GM12878 (cell line): ENCODE measurements around the gene NRXN3. TPM values are rescaled to one million over a fixed set of nuclear protein-coding genes. Genes with fewer than 3 reads are reported as not detected.

Source experiments
- ATAC-seq: fragments of 200-7000 bp; cut with Tn5 transposase; 3 replicates; pipeline ENCODE4 v1.9.1; 2020; ENCODE audit warnings: mild to moderate bottlenecking, moderate library complexity
- BruUV-seq: library from RNA; stranded (reverse); fragments of 400-500 nt; replicated peaks from 2 replicates; lab custom pipeline; 2021; lab: Mats Ljungman, UMichigan
- CTCF ChIA-PET: fragments of 300-600 bp; sonication (Branson Sonifier 250); formaldehyde crosslinking; extraction: SDS; loops from one replicate; lab custom pipeline; 2021; ENCODE audit warnings: inconsistent platforms; lab: Yijun Ruan, JAX
- POLR2A ChIA-PET: fragments of 350-600 bp; formaldehyde crosslinking; extraction: SDS; loops from one replicate; lab custom pipeline; 2021; ENCODE audit warnings: inconsistent platforms; lab: Charles Lee
- RAD21 ChIA-PET: fragments of 300-600 bp; sonication (Branson Sonifier 250); formaldehyde crosslinking; loops from one replicate; lab custom pipeline; 2023; ENCODE audit warnings: antibody characterized with exemption; ENCODE audit not compliant: unreplicated experiment; lab: Charles Lee
- SMC1A ChIA-PET: fragments of 300-600 bp; sonication (Branson Sonifier 250); formaldehyde crosslinking; loops from one replicate; lab custom pipeline; 2023; ENCODE audit not compliant: unreplicated experiment, uncharacterized antibody; lab: Charles Lee
- DNase-seq: peaks from one replicate; pipeline ENCODE4 v3.0.0-alpha.2; 2011; ENCODE audit warnings: low read depth, low spot score
- FAIRE-seq: peaks from 3 replicates; lab custom pipeline; 2011; peaks lifted over from hg19 to GRCh38; lab: Jason Lieb, UNC
- H2AFZ ChIP-seq: 2 replicates; pipeline ENCODE4 v1.6.0; 2011; ENCODE audit warnings: low read depth, low read length, control low read depth; ENCODE audit not compliant: control insufficient read depth
- H3K27ac ChIP-seq: 2 replicates; pipeline ENCODE4 v1.5.1; 2011; ENCODE audit warnings: control low read depth; ENCODE audit not compliant: control insufficient read depth, insufficient read depth
- H3K27me3 ChIP-seq, 2 experiments: replicated peaks in 1 of 2; 2 replicates each; pipeline versions ENCODE4 v1.6.0 to v1.6.1; 2011; ENCODE audit warnings: low read length in 1 of 2; ENCODE audit not compliant: control insufficient read depth in 2 of 2, insufficient read depth in 2 of 2
- H3K36me3 ChIP-seq, 2 experiments: 2 replicates each; pipeline ENCODE4 v1.5.1; 2011; ENCODE audit warnings: low read length in 1 of 2; ENCODE audit not compliant: control insufficient read depth in 2 of 2, insufficient read depth in 2 of 2
- H3K4me1 ChIP-seq: 2 replicates; pipeline ENCODE4 v1.6.1; 2011; ENCODE audit warnings: mild to moderate bottlenecking, low read length, moderate library complexity, mixed read lengths; ENCODE audit not compliant: control insufficient read depth, insufficient read depth
- H3K4me2 ChIP-seq: 2 replicates; pipeline ENCODE4 v1.6.0; 2011; ENCODE audit warnings: control low read depth; ENCODE audit not compliant: control insufficient read depth, insufficient read depth
- H3K4me3 ChIP-seq: fragments of 200-600 bp; sonication (generic); 2 replicates; pipeline ENCODE4 v1.5.1; 2016
- H3K79me2 ChIP-seq: 2 replicates; pipeline ENCODE4 v1.6.0; 2011; ENCODE audit warnings: low read length; ENCODE audit not compliant: control insufficient read depth, insufficient read depth
- H3K9ac ChIP-seq: 2 replicates; pipeline ENCODE4 v1.8.0; 2011; ENCODE audit warnings: low read length, control low read depth, mixed read lengths; ENCODE audit not compliant: control insufficient read depth, insufficient read depth
- H3K9me3 ChIP-seq: replicated peaks from 3 replicates; pipeline ENCODE4 v1.5.1; 2011; ENCODE audit warnings: mild to moderate bottlenecking, low read length; ENCODE audit not compliant: control insufficient read depth, insufficient read depth
- H4K20me1 ChIP-seq: 2 replicates; pipeline ENCODE4 v1.6.0; 2011; ENCODE audit not compliant: control insufficient read depth, insufficient read depth
- ETV6 ChIP-seq, 2 experiments: fragments of 450-650 bp in 1 of 2; IDR thresholded peaks in 1 of 2; conservative IDR thresholded peaks in 1 of 2; 2 replicates each; pipeline ENCODE4 v1.6.1; 2014; ENCODE audit warnings: antibody characterized with exemption in 1 of 2, borderline replicate concordance in 1 of 2, low read depth in 1 of 2, mild to moderate bottlenecking in 1 of 2, moderate library complexity in 1 of 2
- FOXK2 ChIP-seq: fragments of 450-650 bp; IDR thresholded peaks from 2 replicates; pipeline ENCODE4 v1.6.1; 2017; ENCODE audit warnings: mild to moderate bottlenecking, moderate library complexity
- GABPA ChIP-seq: IDR thresholded peaks from 2 replicates; pipeline ENCODE4 v1.6.1; 2014; ENCODE audit warnings: antibody characterized with exemption, low read depth, mild to moderate bottlenecking, inconsistent platforms
- MEF2A ChIP-seq: IDR thresholded peaks from 2 replicates; pipeline ENCODE4 v1.6.1; 2011; ENCODE audit warnings: low read depth, mild to moderate bottlenecking, low read length, moderate library complexity; ENCODE audit not compliant: insufficient read depth
- NBN ChIP-seq: fragments of 450-650 bp; IDR thresholded peaks from 2 replicates; pipeline ENCODE4 v1.6.1; 2016
- NFYA ChIP-seq: IDR thresholded peaks from 2 replicates; pipeline ENCODE4 v1.6.1; 2011; ENCODE audit warnings: low read depth, mild to moderate bottlenecking, low read length, improper control_type of control experiment, borderline replicate concordance
- RAD21 ChIP-seq: IDR thresholded peaks from 2 replicates; pipeline ENCODE4 v1.6.1; 2011; ENCODE audit warnings: mild to moderate bottlenecking, low read depth, low read length, moderate library complexity; ENCODE audit not compliant: insufficient read depth
- SIX5 ChIP-seq: IDR thresholded peaks from 2 replicates; pipeline ENCODE4 v1.6.1; 2011; ENCODE audit warnings: mild to moderate bottlenecking, low read depth, low read length, moderate library complexity; ENCODE audit not compliant: severe bottlenecking
- SMARCA5 ChIP-seq: fragments of 450-650 bp; IDR thresholded peaks from 2 replicates; pipeline ENCODE4 v1.6.1; 2017; ENCODE audit warnings: mild to moderate bottlenecking
- ZZZ3 ChIP-seq: IDR thresholded peaks from 2 replicates; pipeline ENCODE4 v1.6.1; 2011; ENCODE audit warnings: low read depth; ENCODE audit not compliant: control insufficient read depth, insufficient read length
- WGBS: methylation state at CpG from one replicate; pipeline ENCODE4 v1.1.6; 2016; ENCODE audit warnings: low lambda C conversion rate; ENCODE audit not compliant: insufficient replicate concordance, insufficient coverage; ENCODE audit errors: missing lambda C conversion rate; 5-methylcytosine and 5-hydroxymethylcytosine counted together
- in situ Hi-C: fragments of 300-500 bp; cut with MboI; formaldehyde crosslinking; loops from 9 replicates; pipeline ENCODE4 v1.14.3; 2018; ENCODE audit warnings: mixed read lengths
- intact Hi-C: fragments of 100-400 bp; cut with micrococcal nuclease; formaldehyde crosslinking; loops from one replicate; pipeline ENCODE4 v1.14.2; 2022; ENCODE audit not compliant: unreplicated experiment
- polyA plus RNA-seq, 11 experiments: library from polyadenylated mRNA; depleted of rRNA in 4 of 11; unstranded in 6 of 11; stranded (reverse) in 5 of 11; fragments of >200 nt; fragmentation: Nextera tagmentation in 4 of 11; fragmentation: Illumina TruSeq in 1 of 11; extraction: Ambion mirVana in 4 of 11; extraction: Trizol in 1 of 11; gene quantifications; 1 replicate in 1 of 11; 2 replicates in 10 of 11; pipeline versions ENCODE4 v1.2.1 to v1.2.3, GENCODE V29; 2011 to 2016; ENCODE audit warnings: inconsistent platforms in 2 of 11, missing spikeins in 2 of 11, low read depth in 1 of 11
- total RNA-seq, 4 experiments: library from RNA; depleted of rRNA in 3 of 4; stranded (reverse); fragments of >200 nt in 3 of 4; fragmentation: Illumina TruSeq in 1 of 4; extraction: Trizol in 1 of 4; gene quantifications; 2 replicates each; pipeline versions ENCODE4 v1.2.1 to v1.2.3, GENCODE V29; 2013 to 2021
- TF ChIP-seq, protein P1 (sequence below): IDR thresholded peaks from 2 replicates; pipeline ENCODE4 v1.6.1; 2012; ENCODE audit warnings: low read length, inconsistent platforms
- TF ChIP-seq, protein P2 (sequence below): fragments of 450-650 bp; IDR thresholded peaks from 2 replicates; pipeline ENCODE4 v1.6.1; 2017; ENCODE audit warnings: mild to moderate bottlenecking, low read depth, inconsistent platforms; ENCODE audit not compliant: poor library complexity, severe bottlenecking
- TF ChIP-seq, protein P3 (sequence below): IDR thresholded peaks from 2 replicates; pipeline ENCODE4 v1.6.1; 2011; ENCODE audit warnings: borderline replicate concordance, low read depth, mild to moderate bottlenecking, moderate library complexity, mixed read lengths, low read length; ENCODE audit not compliant: insufficient read depth; ENCODE audit errors: extremely low read length

Gene NRXN3
- total and polyA plus RNA-seq, 10 of the 15 experiments (the other 5 are each of a cell fraction or from before 2014, with no cell fraction given) = 0.52 to 3.3 (median 1.4) TPM

DNA sequence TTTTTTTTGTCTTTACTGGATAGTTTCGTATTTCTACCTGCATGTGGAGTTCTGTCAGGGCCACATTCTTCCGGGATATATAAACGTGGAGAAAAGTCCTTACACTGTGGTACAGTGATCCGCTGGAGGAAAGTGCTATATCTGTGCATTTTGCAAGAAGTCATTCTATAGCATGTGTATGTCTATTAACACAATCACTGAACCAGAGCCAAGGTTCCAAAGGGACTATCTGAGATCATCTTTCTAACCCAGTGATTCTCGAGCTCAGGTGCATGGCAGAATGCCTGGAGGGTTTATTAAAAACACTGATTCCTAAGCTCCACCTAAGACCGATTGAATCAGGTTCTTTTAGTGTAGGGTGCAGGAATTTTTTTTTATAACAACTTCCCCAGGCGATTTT lies 354.0 kb downstream of the NRXN3 start:
- H3K4me3 ChIP-seq = no peak overlapping the region
- no peak overlapping the region for H2AFZ ChIP-seq
- H3K36me3 ChIP-seq = no peaks in the 10 kb centered on the region
- no peaks in the 10 kb centered on the region for H3K79me2 ChIP-seq
- in situ Hi-C loops = no loop called here
- no peak for ATAC-seq
- no peak overlapping the region for H3K4me2 ChIP-seq
- no TSS peak for BruUV-seq
- intact Hi-C loops = no loop called here
- no peaks in the 10 kb centered on the region for H3K9me3 ChIP-seq
- H4K20me1 ChIP-seq = no peaks in the 10 kb centered on the region
- no peaks in the 10 kb centered on the region for H3K4me1 ChIP-seq
- no peaks in the 10 kb centered on the region for H3K27me3 ChIP-seq
- ChIA-PET RAD21 (no interaction called here), SMC1A (no interaction called here), POLR2A (no interaction called here), CTCF (interaction anchor here (1.0 kb wide), 1 partner anchor 43 kb away, joined by 3 read pairs; no protein-coding TSS in a partner anchor)
- 20% methylated on average over 7 of the region's 7 CpGs for WGBS
- no peak overlapping the region for H3K27ac ChIP-seq
- TF ChIP-seq ZZZ3 = no peak
- no peak for TF ChIP-seq NFYA
- TF ChIP-seq, protein P1, sequence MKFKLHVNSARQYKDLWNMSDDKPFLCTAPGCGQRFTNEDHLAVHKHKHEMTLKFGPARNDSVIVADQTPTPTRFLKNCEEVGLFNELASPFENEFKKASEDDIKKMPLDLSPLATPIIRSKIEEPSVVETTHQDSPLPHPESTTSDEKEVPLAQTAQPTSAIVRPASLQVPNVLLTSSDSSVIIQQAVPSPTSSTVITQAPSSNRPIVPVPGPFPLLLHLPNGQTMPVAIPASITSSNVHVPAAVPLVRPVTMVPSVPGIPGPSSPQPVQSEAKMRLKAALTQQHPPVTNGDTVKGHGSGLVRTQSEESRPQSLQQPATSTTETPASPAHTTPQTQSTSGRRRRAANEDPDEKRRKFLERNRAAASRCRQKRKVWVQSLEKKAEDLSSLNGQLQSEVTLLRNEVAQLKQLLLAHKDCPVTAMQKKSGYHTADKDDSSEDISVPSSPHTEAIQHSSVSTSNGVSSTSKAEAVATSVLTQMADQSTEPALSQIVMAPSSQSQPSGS = no peak
- no peak for TF ChIP-seq FOXK2
- TF ChIP-seq, protein P2, sequence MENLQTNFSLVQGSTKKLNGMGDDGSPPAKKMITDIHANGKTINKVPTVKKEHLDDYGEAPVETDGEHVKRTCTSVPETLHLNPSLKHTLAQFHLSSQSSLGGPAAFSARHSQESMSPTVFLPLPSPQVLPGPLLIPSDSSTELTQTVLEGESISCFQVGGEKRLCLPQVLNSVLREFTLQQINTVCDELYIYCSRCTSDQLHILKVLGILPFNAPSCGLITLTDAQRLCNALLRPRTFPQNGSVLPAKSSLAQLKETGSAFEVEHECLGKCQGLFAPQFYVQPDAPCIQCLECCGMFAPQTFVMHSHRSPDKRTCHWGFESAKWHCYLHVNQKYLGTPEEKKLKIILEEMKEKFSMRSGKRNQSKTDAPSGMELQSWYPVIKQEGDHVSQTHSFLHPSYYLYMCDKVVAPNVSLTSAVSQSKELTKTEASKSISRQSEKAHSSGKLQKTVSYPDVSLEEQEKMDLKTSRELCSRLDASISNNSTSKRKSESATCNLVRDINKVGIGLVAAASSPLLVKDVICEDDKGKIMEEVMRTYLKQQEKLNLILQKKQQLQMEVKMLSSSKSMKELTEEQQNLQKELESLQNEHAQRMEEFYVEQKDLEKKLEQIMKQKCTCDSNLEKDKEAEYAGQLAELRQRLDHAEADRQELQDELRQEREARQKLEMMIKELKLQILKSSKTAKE = no peak
- no peak for TF ChIP-seq SIX5
- TF ChIP-seq GABPA = no peak
- no peak for TF ChIP-seq NBN
- no peak for TF ChIP-seq RAD21
- TF ChIP-seq, protein P3, sequence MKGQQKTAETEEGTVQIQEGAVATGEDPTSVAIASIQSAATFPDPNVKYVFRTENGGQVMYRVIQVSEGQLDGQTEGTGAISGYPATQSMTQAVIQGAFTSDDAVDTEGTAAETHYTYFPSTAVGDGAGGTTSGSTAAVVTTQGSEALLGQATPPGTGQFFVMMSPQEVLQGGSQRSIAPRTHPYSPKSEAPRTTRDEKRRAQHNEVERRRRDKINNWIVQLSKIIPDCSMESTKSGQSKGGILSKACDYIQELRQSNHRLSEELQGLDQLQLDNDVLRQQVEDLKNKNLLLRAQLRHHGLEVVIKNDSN = no peak
- no peak for TF ChIP-seq ETV6 (conservative IDR thresholded peaks at IDR 0.05 in 1 of 2, IDR thresholded peaks at IDR 0.05 in 1 of 2; ENCODE audit: borderline replicate concordance in 1 of 2, low read depth in 1 of 2)
- TF ChIP-seq MEF2A = no peak
- TF ChIP-seq SMARCA5 = no peak
- H3K9ac ChIP-seq = no peak overlapping the region
- no peak for DNase-seq
- no peak for FAIRE-seq
